ENCODE results near the gene NOXO1. TPM values are rescaled to one million over a fixed set of nuclear protein-coding genes. Genes with fewer than 3 reads are reported as not detected.

Gene NOXO1
- total and polyA plus RNA-seq, 2 donors (not counting 3 experiments of a cell fraction or from before 2014, with no cell fraction given), result 0.37 to 0.60 TPM

- Histone ChIP-seq H3K4me2 (ENCODE audit: insufficient read depth, low read length) (no peak overlapping the region), H3K4me3 (replicated peaks in 1 of 3; ENCODE audit: insufficient read depth in 1 of 3, low read depth in 1 of 3, low read length in 3 of 3) (no peak overlapping the region), H3K36me3 (ENCODE audit: control insufficient read depth in 2 of 2, extremely low read depth in 1 of 2, insufficient read depth in 2 of 2, low read length in 2 of 2) (peaks cover 8 to 17% of the 10 kb centered on the region in 2 experiments), H3K9me3 (replicated peaks; ENCODE audit: control insufficient read depth, insufficient read depth, low read length) (no peaks in the 10 kb centered on the region), H3K27ac (ENCODE audit: insufficient read depth, low read depth, low read length) (no peak overlapping the region), H3K4me1 (ENCODE audit: control insufficient read depth, extremely low read depth, insufficient read depth, low read length) (peaks cover 27% of the 10 kb centered on the region), H3K27me3 (ENCODE audit: control insufficient read depth in 2 of 2, insufficient read depth in 2 of 2, low read length in 2 of 2) (no peaks in the 10 kb centered on the region), H3K9me1 (replicated peaks; ENCODE audit: control insufficient read depth, extremely low read depth, insufficient read depth, low read length) (no peaks in the 10 kb centered on the region), H3K79me2 (ENCODE audit: control insufficient read depth, insufficient read depth, low read length) (peaks cover 50% of the 10 kb centered on the region), H4K20me1 (replicated peaks; ENCODE audit: control insufficient read depth, extremely low read depth, insufficient read depth, low read length) (no peaks in the 10 kb centered on the region), H2AFZ (ENCODE audit: low read depth, low read length) (no peak overlapping the region), H3K9ac (replicated peaks; ENCODE audit: extremely low read depth, insufficient read depth, low read length) (no peak overlapping the region)
- dilution Hi-C loops (cut with MboI; ENCODE audit: extremely low pct_ligation_motif_present, low sequenced_read_pairs) (no loop called here), intact Hi-C loops (cut with micrococcal nuclease) (no loop called here)
- ChIA-PET CTCF (interaction anchor here (2.2 kb wide), 1 partner anchor 179 kb away, joined by 9 read pairs; no protein-coding TSS in a partner anchor), POLR2A (no interaction called here)
- FAIRE-seq, result no peak
- DNase-seq (ENCODE audit: low read depth, low spot score), result no peak
- BruUV-seq (replicated peaks), result no TSS peak
- TF ChIP-seq POLR2A (IDR thresholded peaks at IDR 0.05; ENCODE audit: low read depth, low read length), result no peak
- no peak for TF ChIP-seq GATA2 (IDR thresholded peaks at IDR 0.05; ENCODE audit: insufficient read depth, insufficient read length, low read depth, low read length)
- TF ChIP-seq CTCF (IDR thresholded peaks at IDR 0.05; ENCODE audit: extremely low read depth in 1 of 2, insufficient read depth in 1 of 2, low read depth in 1 of 2, low read length in 2 of 2), result no peak
- TF ChIP-seq POLR2AphosphoS5 (IDR thresholded peaks at IDR 0.05; ENCODE audit: insufficient read depth, low read depth, low read length), result no peak
- TF ChIP-seq FOS (IDR thresholded peaks at IDR 0.05; ENCODE audit: borderline replicate concordance, insufficient read depth, low read length), result no peak
- no peak for TF ChIP-seq JUN (IDR thresholded peaks at IDR 0.05; ENCODE audit: borderline replicate concordance, insufficient read depth, insufficient read length, low read depth)
- TF ChIP-seq MYC (IDR thresholded peaks at IDR 0.05; ENCODE audit: low read depth, low read length), result no peak
- TF ChIP-seq EZH2 (IDR thresholded peaks at IDR 0.05; ENCODE audit: borderline replicate concordance, low read depth, low read length, severe bottlenecking), result no peak
- no peak for TF ChIP-seq MAX (IDR thresholded peaks at IDR 0.05; ENCODE audit: insufficient read depth, insufficient read length)
Observed at GRCh38 chr16:1961651-1962067, 19.6 kb downstream of the NOXO1 start.

All from endothelial cell of umbilical vein (primary cell).